T-helper 17 cell (primary cell): ENCODE measurements around the gene SNAP25. TPM values are rescaled to one million over a fixed set of nuclear protein-coding genes. Genes with fewer than 3 reads are reported as not detected.
A peak's percentile ranks its signal among the peaks of the same experiment; 100 is the strongest.

Experiments
- ATAC-seq: fragments of 150-1000 bp; cut with Tn5 transposase; 2 replicates; pipeline ENCODE4 v1.10.0; 2021; ENCODE audit warnings: mild to moderate bottlenecking, moderate library complexity
- DNase-seq, 3 donors: peaks; one replicate each; pipeline versions ENCODE4 v3.0.0 to v3.0.0-alpha.2; 2020 to 2021
- H3K9me3 ChIP-seq: one replicate; pipeline ENCODE4 v1.7.0; 2013; ENCODE audit warnings: low read length, mild to moderate bottlenecking; ENCODE audit not compliant: control insufficient read depth, poor library complexity, severe bottlenecking
- H3K27ac Mint-ChIP-seq: one replicate; pipeline ENCODE4 v1.8.0; 2022; ENCODE audit warnings: mild to moderate bottlenecking, moderate library complexity, mixed read lengths
- H3K27me3 Mint-ChIP-seq: one replicate; pipeline ENCODE4 v1.8.0; 2022; ENCODE audit warnings: mixed read lengths
- H3K36me3 Mint-ChIP-seq: one replicate; pipeline ENCODE4 v1.8.0; 2022; ENCODE audit warnings: low read depth, mixed read lengths
- H3K4me1 Mint-ChIP-seq: one replicate; pipeline ENCODE4 v1.8.0; 2022; ENCODE audit warnings: mild to moderate bottlenecking, mixed read lengths
- H3K4me3 Mint-ChIP-seq: one replicate; pipeline ENCODE4 v1.8.0; 2022; ENCODE audit warnings: mild to moderate bottlenecking, moderate library complexity, mixed read lengths
- total RNA-seq, 4 donors: library from RNA in 2 of 4; stranded (reverse) in 2 of 4; gene quantifications; one replicate each; pipeline ENCODE4 v1.2.3 and lab custom pipeline; 2022 to 2026

Gene SNAP25
- not detected for total RNA-seq
- 0.08 to 0.46 reads per million in 2 donors for total RNA-seq (lab: John Stamatoyannopoulos, UW)

DNA sequence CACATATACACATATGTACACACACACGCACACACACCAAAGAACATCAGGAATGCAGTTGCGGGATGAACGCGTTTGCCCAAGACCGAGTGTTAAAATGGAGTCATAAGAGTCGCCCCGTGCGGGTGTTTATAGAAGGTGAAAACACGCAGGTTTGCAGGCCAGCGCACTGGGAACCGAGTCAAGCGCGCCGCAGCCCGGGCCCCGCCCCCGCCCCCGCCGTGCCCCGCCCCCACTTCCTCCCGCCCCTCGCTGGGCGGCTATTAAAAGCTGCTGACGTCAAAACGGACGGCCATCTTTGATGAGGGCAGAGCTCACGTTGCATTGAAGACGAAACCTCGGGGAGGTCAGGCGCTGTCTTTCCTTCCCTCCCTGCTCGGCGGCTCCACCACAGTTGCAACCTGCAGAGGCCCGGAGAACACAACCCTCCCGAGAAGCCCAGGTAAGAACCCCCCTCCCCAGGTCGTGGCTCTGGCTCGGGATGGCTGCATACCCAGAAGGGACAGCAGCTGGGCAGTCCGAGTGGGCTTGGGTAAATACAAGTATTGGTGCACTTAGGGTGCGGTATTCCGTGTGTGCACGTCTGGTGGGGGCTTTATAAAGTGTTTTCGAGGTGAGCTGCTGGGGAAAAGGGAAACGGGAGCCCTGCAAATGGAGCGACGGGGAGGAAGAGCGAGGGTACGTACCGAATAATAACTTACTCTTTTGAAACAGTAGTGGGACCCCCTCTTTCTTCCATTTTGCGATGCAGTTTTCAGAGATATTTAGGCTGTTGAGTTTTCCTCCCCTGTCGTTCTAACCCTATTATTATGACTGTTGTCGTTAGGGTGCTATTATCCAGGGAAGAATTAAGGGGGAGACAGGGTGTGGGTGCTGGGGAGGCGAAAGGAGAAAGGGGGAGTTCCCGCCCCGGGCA is at the start of gene SNAP25:
SNAP25 (plus strand) TSS at position 295 of the 916 bp plus-strand sequence. CDS start 56,662 bp downstream, outside the sequence.
- H3K4me1 Mint-ChIP-seq, result peaks cover 4% of the 10 kb centered on the region
- no peaks in the 10 kb centered on the region for H3K36me3 Mint-ChIP-seq
- peak within 1 kb of the TSS; percentile 42 for H3K27ac Mint-ChIP-seq
- H3K4me3 Mint-ChIP-seq, result peak within 1 kb of the TSS; percentile 13
- ATAC-seq (peak; percentile 54), DNase-seq (peak in 2 of 3 donors; percentile 15 to 18)
- H3K27me3 Mint-ChIP-seq, result peaks cover 35% of the 10 kb centered on the region
- no peaks in the 10 kb centered on the region for H3K9me3 ChIP-seq

DNA sequence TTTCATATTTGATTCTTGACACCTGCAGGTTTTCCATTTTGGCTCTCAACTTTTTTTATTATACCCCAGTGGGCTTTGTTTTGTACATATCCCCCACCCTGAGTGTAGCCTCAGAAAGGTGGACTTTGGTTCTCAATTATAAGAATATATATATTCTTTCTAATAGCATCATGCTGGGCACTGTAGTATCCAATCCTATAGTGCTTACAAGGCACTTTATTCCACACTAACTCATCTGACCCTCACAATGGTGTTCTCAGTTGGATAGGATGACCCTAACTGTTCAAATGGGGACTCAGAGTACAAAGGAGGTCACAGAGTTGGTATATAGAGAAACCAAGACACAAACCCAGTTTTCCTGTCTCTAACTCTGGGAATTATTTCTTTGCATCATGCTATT is 48.9 kb upstream of the SNAP25 start:
- no peaks in the 10 kb centered on the region for H3K36me3 Mint-ChIP-seq
- DNase-seq, result no peak
- H3K27me3 Mint-ChIP-seq, result peaks cover 37% of the 10 kb centered on the region
- H3K4me1 Mint-ChIP-seq, result peaks cover 9% of the 10 kb centered on the region
- ATAC-seq, result no peak
- H3K4me3 Mint-ChIP-seq, result no peak overlapping the region
- H3K9me3 ChIP-seq, result no peaks in the 10 kb centered on the region
- no peak overlapping the region for H3K27ac Mint-ChIP-seq

DNA sequence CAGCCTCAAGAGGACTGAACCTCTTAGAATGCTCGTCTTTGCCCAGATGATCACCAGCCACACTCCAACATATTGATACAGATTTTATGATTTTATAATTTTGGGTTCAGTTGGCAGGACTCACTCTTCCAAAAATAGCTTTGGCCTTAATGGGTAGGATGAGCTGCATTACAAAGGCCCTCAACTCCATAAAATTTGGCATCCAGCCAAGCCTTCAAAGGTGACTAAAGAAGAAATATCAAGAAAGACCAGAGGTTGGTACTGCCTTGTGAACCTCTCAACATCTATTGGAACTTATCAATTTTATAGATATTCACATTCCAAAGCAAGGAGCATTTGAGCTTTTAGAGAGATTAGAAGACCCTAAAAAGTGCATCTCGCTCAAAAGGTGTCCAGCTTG is 48.4 kb upstream of the SNAP25 start:
- H3K4me1 Mint-ChIP-seq, result peaks cover 9% of the 10 kb centered on the region
- H3K27me3 Mint-ChIP-seq, result peaks cover 37% of the 10 kb centered on the region
- no peak overlapping the region for H3K27ac Mint-ChIP-seq
- no peak for ATAC-seq
- no peaks in the 10 kb centered on the region for H3K9me3 ChIP-seq
- DNase-seq, result no peak
- no peaks in the 10 kb centered on the region for H3K36me3 Mint-ChIP-seq
- no peak overlapping the region for H3K4me3 Mint-ChIP-seq

DNA sequence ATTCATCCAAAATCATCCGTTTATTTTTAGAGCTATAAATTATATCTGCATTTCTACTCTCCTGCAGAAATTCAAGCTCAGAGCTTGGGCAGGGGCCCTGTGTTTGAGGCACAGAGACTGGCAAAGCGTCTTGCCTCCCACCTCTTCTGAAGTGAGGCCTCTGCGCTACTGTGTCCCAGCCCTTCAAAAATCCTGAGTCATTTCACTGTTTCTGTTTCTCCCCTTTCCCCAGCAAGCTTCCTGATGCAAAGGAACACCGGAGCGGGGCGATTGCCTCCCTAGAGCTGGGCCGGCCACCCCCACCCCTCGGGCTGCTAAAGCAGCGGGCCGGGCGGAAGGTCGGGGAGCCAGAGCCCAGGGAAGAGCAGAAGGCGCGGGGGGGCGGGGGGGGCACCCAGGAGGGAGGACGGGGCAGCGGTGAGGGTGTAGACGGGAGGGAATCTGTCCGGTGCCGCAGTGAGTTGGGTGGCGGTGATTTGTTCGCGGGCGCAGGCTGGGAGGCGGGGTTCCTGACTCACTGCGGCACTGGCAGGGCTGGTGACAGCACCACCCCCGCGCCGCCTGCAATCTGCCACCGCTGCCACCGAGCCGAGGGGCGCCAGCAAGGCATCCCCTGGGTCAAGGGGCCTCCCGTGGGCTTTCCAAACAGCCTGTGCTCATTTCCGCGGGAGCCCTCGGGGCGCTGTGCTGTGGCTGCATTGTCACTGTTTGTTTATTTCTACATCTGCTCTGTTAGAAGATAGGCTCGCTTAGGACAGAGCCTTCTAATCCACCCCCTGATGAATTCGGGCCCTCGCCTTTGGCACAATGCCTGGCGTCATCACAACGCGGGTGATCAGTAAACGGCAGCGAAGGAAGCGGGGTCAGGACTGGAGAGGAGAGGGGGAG is 46.5 kb upstream of the SNAP25 start:
- peaks cover 47% of the 10 kb centered on the region for H3K27me3 Mint-ChIP-seq
- H3K4me1 Mint-ChIP-seq, result peaks cover 9% of the 10 kb centered on the region
- H3K36me3 Mint-ChIP-seq, result peaks cover 5% of the 10 kb centered on the region
- ATAC-seq (peak; percentile 56), DNase-seq (no peak)
- H3K9me3 ChIP-seq, result no peaks in the 10 kb centered on the region
- no peak overlapping the region for H3K27ac Mint-ChIP-seq
- H3K4me3 Mint-ChIP-seq, result peak overlapping the region; percentile 73

DNA sequence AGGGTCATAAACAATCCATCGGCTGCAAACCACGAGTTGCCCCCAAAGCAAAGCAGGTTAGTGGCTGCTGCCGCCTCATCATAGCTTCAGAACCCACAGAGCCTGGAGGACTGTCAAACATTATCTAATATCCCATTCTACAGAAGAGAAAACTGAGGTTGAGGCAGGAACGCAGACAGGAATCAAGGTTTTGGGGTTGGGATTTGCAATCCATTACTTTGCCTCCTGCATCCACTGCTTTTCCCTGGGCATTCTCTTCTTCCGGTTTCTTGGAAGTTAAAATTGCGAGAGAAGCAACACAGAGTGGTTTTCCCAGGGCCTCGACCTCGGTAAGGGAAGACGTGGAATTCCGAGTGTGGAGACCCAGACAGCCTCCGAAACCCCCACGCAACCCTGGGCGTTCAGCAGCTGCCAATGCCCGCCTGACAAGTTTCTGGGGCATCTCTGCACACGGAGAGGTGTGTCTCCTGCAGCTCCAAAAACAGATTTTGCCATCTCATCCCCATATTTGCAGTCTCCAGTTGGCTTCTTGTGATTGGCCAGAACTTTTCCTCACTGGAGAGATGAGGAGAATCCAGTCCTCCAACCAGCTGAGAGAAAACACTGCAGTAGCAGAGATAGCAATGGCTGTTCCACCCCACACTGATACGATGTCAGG is 45.5 kb upstream of the SNAP25 start:
- no peaks in the 10 kb centered on the region for H3K9me3 ChIP-seq
- Mint-ChIP-seq H3K4me1 (peaks cover 9% of the 10 kb centered on the region), H3K36me3 (peaks cover 5% of the 10 kb centered on the region), H3K4me3 (no peak overlapping the region), H3K27ac (no peak overlapping the region), H3K27me3 (peaks cover 52% of the 10 kb centered on the region)
- no peak for ATAC-seq
- DNase-seq, result no peak

DNA sequence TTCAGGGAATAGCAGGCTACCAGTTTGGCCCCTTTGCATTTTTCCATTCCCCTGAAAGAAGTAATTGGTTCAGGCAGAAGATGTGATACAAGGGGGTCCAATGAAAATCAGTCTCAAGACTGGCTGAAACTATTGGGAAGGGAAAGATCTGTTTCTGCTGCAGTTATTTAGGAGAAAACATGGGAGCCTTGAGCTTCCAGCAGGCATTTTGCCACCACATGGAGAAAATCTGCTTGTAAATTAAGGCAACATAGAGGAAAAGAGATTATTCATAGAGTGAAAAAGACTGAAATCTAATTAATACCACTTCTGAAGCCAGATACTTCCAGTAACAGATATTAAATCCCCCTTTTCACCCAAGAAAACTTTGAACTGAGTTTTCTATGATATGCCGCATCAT is 44.2 kb upstream of the SNAP25 start:
- H3K9me3 ChIP-seq, result no peaks in the 10 kb centered on the region
- no peak overlapping the region for H3K27ac Mint-ChIP-seq
- DNase-seq, result no peak
- peaks cover 5% of the 10 kb centered on the region for H3K36me3 Mint-ChIP-seq
- H3K4me3 Mint-ChIP-seq, result no peak overlapping the region
- H3K4me1 Mint-ChIP-seq, result peaks cover 9% of the 10 kb centered on the region
- peaks cover 52% of the 10 kb centered on the region for H3K27me3 Mint-ChIP-seq
- ATAC-seq, result no peak

DNA sequence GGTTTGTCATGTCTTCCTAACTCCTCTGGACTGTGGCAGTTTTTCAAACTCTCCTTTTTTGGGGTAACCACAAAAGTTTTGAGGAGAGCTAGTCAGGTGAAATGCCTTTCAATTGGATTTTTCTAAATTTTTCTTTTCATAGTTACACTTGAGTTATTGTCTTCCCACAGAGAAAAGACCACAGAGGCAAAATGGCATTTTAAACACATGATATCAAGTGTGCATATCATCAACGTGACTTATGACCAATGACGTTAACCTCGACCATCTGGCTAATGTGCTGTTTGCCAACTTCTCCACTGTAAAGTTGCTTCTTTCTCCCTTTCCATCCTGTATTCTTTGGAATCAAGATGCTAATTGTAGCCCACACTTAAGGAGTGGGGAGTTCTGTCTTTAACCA is 41.3 kb upstream of the SNAP25 start:
- Mint-ChIP-seq H3K36me3 (peaks cover 5% of the 10 kb centered on the region), H3K4me1 (peaks cover 5% of the 10 kb centered on the region), H3K27me3 (peaks cover 33% of the 10 kb centered on the region), H3K27ac (no peak overlapping the region), H3K4me3 (no peak overlapping the region)
- DNase-seq (no peak), ATAC-seq (no peak)
- no peaks in the 10 kb centered on the region for H3K9me3 ChIP-seq

DNA sequence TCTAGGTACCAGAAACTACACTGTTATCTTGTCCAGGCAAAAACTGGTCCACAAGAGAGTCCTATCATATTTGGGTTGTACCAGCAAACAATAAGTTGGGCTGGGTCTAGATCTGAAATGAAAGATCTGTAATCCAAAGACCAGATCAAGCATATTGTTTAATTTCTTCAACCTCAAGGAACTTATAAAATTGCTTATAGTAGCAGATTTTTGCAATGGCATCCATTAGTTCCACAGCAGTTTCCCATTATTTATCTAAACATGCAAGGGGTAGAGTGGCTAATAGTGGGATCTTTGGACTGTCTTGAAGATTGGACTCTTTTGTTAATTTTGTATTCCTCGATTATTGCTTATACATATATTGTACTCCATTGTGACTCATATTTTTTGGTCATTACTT is 40.5 kb upstream of the SNAP25 start:
- peaks cover 27% of the 10 kb centered on the region for H3K27me3 Mint-ChIP-seq
- peaks cover 5% of the 10 kb centered on the region for H3K36me3 Mint-ChIP-seq
- H3K9me3 ChIP-seq, result no peaks in the 10 kb centered on the region
- no peaks in the 10 kb centered on the region for H3K4me1 Mint-ChIP-seq
- H3K4me3 Mint-ChIP-seq, result no peak overlapping the region
- ATAC-seq, result no peak
- no peak overlapping the region for H3K27ac Mint-ChIP-seq
- no peak for DNase-seq

DNA sequence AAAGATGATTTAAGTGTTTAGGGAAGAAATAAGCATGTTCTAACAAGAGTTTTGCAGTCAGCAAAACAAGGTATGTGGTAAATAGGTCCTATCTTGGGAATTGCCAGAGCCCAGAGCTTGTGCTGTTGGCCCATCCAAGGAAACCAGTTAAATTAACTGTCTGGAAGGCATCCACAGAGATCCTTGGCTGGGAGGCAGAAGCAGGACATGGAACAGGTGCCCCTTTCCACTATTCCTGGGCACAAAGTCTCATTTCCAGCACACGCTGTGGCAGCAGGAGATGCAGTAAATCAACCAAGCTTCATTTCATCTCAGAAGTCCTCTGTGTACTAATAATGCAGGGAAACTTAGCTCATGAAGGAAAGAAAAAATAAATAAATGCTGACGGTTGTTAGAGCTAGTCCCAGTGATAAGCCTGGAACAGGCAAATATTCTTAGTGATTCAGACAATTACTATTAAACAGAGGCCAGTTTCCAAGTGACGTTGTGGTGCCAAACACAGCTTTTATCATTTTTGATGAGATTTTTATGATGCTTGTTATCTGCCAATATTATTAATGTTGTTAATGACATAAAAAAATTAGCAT is 39.8 kb upstream of the SNAP25 start:
- peaks cover 24% of the 10 kb centered on the region for H3K27me3 Mint-ChIP-seq
- no peak for ATAC-seq
- H3K4me3 Mint-ChIP-seq, result no peak overlapping the region
- no peak for DNase-seq
- H3K27ac Mint-ChIP-seq, result no peak overlapping the region
- peaks cover 5% of the 10 kb centered on the region for H3K36me3 Mint-ChIP-seq
- no peaks in the 10 kb centered on the region for H3K4me1 Mint-ChIP-seq
- no peaks in the 10 kb centered on the region for H3K9me3 ChIP-seq

DNA sequence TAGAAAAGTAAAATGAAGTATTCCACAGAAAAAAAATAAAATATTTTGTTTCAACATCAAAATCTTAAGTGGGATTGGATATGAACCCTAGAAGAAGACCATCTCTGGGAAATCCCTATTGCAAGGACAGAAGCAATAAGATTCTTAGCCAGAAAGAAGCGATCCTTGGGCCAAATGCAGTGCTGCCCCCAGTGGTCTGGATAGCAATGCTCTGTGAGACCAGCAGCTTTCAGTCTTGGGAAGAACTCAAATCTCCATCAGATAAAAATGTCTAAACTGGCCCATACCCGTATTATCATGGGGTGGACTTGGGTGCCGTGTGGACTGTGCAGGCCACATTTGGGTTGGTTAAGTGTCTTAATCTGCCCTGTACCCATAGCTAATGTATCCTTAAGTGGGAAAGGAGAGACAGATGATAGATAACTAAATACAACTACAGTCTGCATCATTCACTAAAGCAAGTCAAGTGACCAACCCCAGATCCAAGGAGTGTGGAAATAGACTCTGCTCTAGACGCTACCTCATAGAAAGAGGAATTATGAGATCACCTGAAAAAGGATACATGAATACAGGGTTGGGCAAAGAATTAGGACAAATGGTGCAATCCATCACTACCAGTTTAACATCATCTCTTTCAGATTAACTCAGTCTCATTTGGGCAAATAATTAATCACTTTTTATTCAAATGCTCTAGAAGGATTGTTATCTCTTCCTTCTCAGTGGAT is 38.9 kb upstream of the SNAP25 start:
- Mint-ChIP-seq H3K27me3 (peaks cover 15% of the 10 kb centered on the region), H3K4me3 (no peak overlapping the region), H3K4me1 (no peaks in the 10 kb centered on the region), H3K36me3 (peaks cover 5% of the 10 kb centered on the region), H3K27ac (no peak overlapping the region)
- DNase-seq, result no peak
- ATAC-seq, result no peak
- no peaks in the 10 kb centered on the region for H3K9me3 ChIP-seq

DNA sequence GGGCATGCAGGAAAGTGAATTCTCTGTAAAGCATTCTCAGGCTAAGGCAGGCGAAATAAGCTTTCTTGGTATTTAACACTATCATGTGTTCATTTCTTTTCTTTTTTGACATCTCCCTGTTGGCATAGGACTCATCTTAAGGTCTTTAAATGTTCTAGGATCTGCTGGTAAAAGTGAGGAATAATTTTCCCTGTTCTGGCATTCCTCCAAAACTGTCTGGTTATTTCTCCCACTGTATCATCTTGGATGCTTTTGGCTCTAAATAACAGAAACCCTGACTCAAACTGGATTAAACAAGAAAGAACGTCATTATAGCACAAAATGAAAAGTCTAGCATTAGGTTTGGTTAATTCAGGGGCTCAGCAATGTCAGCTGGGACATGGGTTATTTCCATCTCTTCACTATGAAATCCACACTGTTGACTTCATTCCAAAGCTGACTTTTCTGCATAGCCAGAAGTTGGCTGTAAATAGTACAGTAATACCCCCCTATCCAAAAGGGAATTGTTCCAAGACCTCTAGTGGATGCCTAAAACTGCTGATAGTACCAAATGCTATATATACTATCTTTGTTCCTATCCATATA is 37.9 kb upstream of the SNAP25 start:
- no peaks in the 10 kb centered on the region for H3K9me3 ChIP-seq
- Mint-ChIP-seq H3K4me1 (no peaks in the 10 kb centered on the region), H3K27me3 (peaks cover 15% of the 10 kb centered on the region), H3K27ac (no peak overlapping the region), H3K36me3 (peaks cover 5% of the 10 kb centered on the region), H3K4me3 (no peak overlapping the region)
- no peak for DNase-seq
- no peak for ATAC-seq
